Left ventricle myocardium inferior (tissue), 1 donor: ENCODE measurements around the gene CEACAM16. TPM values are rescaled to one million over a fixed set of nuclear protein-coding genes. Genes with fewer than 3 reads are reported as not detected.

ENCODE experiments used
- DNase-seq: peaks from one replicate; pipeline ENCODE4 v3.0.0-alpha.2; 2020
- H3K27ac ChIP-seq: fragments of 200-600 bp; replicated peaks from 2 replicates; pipeline ENCODE4 v1.8.0; 2021
- H3K27me3 ChIP-seq: fragments of 200-600 bp; 2 replicates; pipeline ENCODE4 v1.8.0; 2021; ENCODE audit warnings: low read depth
- H3K36me3 ChIP-seq: fragments of 200-600 bp; 2 replicates; pipeline ENCODE4 v1.8.0; 2021
- H3K4me1 ChIP-seq: fragments of 200-600 bp; 2 replicates; pipeline ENCODE4 v1.8.0; 2021
- H3K4me3 ChIP-seq: fragments of 200-600 bp; 2 replicates; pipeline ENCODE4 v1.8.0; 2021; ENCODE audit warnings: mild to moderate bottlenecking, moderate library complexity
- H3K9me3 ChIP-seq: fragments of 200-600 bp; replicated peaks from 2 replicates; pipeline ENCODE4 v1.8.0; 2021
- CTCF ChIP-seq: fragments of 200-600 bp; IDR thresholded peaks from 2 replicates; pipeline ENCODE4 v1.8.0; 2021; ENCODE audit warnings: antibody characterized with exemption, mild to moderate bottlenecking, borderline replicate concordance
- intact Hi-C: fragments of 100-400 bp; cut with micrococcal nuclease; formaldehyde crosslinking; loops from one replicate; pipeline ENCODE4 v1.11.0; 2022
- total RNA-seq: library from RNA; stranded (reverse); fragmentation: NEBNext Ultra II Directional; extraction: Animal tissue kit (Norgen Biotek cat#: 25700); gene quantifications from one replicate; pipeline ENCODE4 v1.2.1, GENCODE V29; 2021
- donor health status: DM: no; HTN: yes; CAD: no; lungs with severe emphysema.

The CEACAM16 gene
- total RNA-seq, 1 donor from 2014 or later, result not detected

DNA sequence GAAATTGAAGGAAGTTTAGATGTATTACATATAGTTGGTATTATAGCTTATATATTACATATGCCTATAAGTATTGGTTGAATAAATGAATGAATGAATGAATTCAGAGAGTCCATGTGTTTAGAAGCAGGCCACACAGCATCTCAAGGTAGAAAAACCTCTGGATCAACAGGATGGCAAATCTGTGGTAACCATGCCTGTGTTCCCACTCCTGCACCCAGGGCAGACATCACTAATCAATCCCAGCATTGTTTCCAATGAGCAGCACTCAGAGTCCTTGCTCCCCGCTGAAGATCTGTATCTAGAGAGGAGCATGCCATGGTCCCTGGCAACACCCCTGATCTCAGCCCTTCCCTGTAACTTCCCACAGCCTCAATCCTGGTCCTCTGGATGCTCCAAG lies 26.7 kb upstream of the CEACAM16 start:
- Histone ChIP-seq H3K36me3 (peaks cover 13% of the 10 kb centered on the region), H3K27me3 (no peaks in the 10 kb centered on the region), H3K4me3 (no peak overlapping the region), H3K4me1 (no peaks in the 10 kb centered on the region), H3K9me3 (no peaks in the 10 kb centered on the region), H3K27ac (no peak overlapping the region)
- no peak for DNase-seq
- intact Hi-C loops, result no loop called here
- no peak for TF ChIP-seq CTCF

- Histone ChIP-seq H3K27me3 (no peaks in the 10 kb centered on the region), H3K4me3 (no peak overlapping the region), H3K36me3 (peaks cover 13% of the 10 kb centered on the region), H3K4me1 (no peaks in the 10 kb centered on the region), H3K9me3 (no peaks in the 10 kb centered on the region), H3K27ac (no peak overlapping the region)
- intact Hi-C loops, result no loop called here
- DNase-seq, result no peak
- no peak for TF ChIP-seq CTCF
These were observed 25.4 kb upstream of the CEACAM16 start for GRCh38 chr19:44673510-44673909.

- H3K27me3 ChIP-seq, result no peaks in the 10 kb centered on the region
- H3K9me3 ChIP-seq, result no peaks in the 10 kb centered on the region
- intact Hi-C loops, result no loop called here
- no peak for TF ChIP-seq CTCF
- H3K4me3 ChIP-seq, result no peak overlapping the region
- H3K27ac ChIP-seq, result no peak overlapping the region
- H3K36me3 ChIP-seq, result peaks cover 20% of the 10 kb centered on the region
- no peak for DNase-seq
- H3K4me1 ChIP-seq, result no peaks in the 10 kb centered on the region
These were observed 23.4 kb upstream of the CEACAM16 start for GRCh38 chr19:44675521-44675920.

- intact Hi-C loops, result no loop called here
- no peak overlapping the region for H3K27ac ChIP-seq
- H3K36me3 ChIP-seq, result peaks cover 32% of the 10 kb centered on the region
These were observed 21.7 kb upstream of the CEACAM16 start for GRCh38 chr19:44677019-44677811.

GRCh38 chr19:44680536-44680935 lies 18.4 kb upstream of the CEACAM16 start:
- Histone ChIP-seq H3K27me3 (no peaks in the 10 kb centered on the region), H3K36me3 (peaks cover 35% of the 10 kb centered on the region), H3K27ac (no peak overlapping the region), H3K4me1 (peaks cover 14% of the 10 kb centered on the region), H3K4me3 (no peak overlapping the region), H3K9me3 (no peaks in the 10 kb centered on the region)
- no peak for TF ChIP-seq CTCF
- intact Hi-C loops, result no loop called here
- DNase-seq, result no peak

More at GRCh38 chr19:44677019-44677811, 21.7 kb upstream of the CEACAM16 start:
- no peaks in the 10 kb centered on the region for H3K4me1 ChIP-seq
- no peaks in the 10 kb centered on the region for H3K27me3 ChIP-seq
- TF ChIP-seq CTCF, result no peak
- no peaks in the 10 kb centered on the region for H3K9me3 ChIP-seq
- DNase-seq, result no peak
- no peak overlapping the region for H3K4me3 ChIP-seq
